ENCODE results near the gene ANKRD10. TPM values are rescaled to one million over a fixed set of nuclear protein-coding genes. Genes with fewer than 3 reads are reported as not detected.

ANKRD10 gene
- total RNA-seq, 1 donor = 128 TPM

DNA sequence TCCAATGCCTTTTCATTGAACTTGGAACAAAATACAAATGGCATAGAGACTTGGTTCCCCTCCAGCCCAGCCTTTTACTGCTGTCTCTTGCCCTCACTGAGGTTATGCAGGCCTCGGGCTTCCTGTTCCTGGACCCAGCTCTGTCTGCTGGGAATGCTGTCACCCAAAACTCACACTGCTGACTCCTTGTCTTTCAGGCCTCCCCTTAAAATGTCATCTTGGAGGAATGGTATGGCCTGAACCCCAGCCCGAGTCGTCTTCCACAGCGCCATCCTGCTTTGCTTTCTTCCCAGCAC, 9.7 kb upstream of the ANKRD10 start:
- H3K36me3 ChIP-seq (ENCODE audit: insufficient read depth, low read length) = no peaks in the 10 kb centered on the region
- no peak overlapping the region for H2AFZ ChIP-seq (ENCODE audit: low read length)

DNA sequence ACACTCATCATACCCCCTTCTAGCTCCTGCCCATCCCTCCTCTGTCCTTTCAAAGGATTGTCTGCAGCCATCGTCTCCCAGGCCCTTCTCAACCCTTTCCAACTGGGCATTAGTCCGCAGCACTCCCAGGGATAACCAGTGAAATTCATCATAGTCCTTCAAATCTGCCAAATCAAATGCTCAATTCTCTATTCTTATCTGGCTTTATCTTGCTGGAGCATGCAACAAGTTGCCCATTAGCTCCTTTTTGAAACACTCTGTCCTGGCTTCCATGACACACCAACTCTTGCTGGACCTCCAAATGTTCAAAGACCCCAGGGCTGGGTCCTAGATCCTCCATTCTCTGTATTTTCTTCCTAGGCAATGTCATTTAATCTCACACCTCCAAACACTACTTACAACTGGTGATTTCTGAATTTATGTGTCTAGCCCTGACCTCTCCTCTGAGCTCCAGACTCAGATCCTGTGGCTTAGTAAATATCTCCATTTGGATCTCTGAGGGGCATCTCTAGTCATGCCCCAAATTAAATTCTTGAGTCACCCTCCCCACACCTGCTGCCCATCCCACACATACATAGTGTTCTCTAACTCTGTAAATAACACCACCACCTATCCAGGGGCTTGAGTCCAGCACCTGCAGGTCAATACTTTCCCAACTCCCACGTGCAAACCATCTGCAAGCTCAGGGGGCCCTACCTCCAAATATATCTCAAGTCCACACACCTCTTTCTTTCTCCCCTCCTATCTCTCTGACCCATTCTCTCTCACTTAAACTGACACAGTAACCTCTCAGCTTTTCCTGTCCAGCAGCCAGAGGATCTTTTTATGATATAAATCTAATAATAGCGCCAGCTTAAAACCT, 9.1 kb upstream of the ANKRD10 start:
- DNase-seq (ENCODE audit: insufficient read length, low spot score, missing footprints) = no peak
- H3K36me3 ChIP-seq (ENCODE audit: insufficient read depth, low read length) = no peaks in the 10 kb centered on the region
- no peak overlapping the region for H3K4me2 ChIP-seq (ENCODE audit: insufficient read depth, low read length)
- no peak overlapping the region for H3K27ac ChIP-seq (ENCODE audit: low read depth, low read length)
- H4K20me1 ChIP-seq (ENCODE audit: insufficient read depth, low read length) = no peaks in the 10 kb centered on the region
- no peak overlapping the region for H3K4me3 ChIP-seq (ENCODE audit: insufficient read depth, low read length)
- H3K27me3 ChIP-seq (ENCODE audit: insufficient read depth, low read length) = peaks cover 17% of the 10 kb centered on the region
- no peaks in the 10 kb centered on the region for H3K9me3 ChIP-seq (ENCODE audit: low read depth, low read length)
- no peak overlapping the region for H2AFZ ChIP-seq (ENCODE audit: low read length)
- H3K79me2 ChIP-seq (ENCODE audit: insufficient read depth, low read length) = no peaks in the 10 kb centered on the region
- H3K4me1 ChIP-seq (ENCODE audit: insufficient read depth, low read length) = no peaks in the 10 kb centered on the region
- TF ChIP-seq, protein P1, sequence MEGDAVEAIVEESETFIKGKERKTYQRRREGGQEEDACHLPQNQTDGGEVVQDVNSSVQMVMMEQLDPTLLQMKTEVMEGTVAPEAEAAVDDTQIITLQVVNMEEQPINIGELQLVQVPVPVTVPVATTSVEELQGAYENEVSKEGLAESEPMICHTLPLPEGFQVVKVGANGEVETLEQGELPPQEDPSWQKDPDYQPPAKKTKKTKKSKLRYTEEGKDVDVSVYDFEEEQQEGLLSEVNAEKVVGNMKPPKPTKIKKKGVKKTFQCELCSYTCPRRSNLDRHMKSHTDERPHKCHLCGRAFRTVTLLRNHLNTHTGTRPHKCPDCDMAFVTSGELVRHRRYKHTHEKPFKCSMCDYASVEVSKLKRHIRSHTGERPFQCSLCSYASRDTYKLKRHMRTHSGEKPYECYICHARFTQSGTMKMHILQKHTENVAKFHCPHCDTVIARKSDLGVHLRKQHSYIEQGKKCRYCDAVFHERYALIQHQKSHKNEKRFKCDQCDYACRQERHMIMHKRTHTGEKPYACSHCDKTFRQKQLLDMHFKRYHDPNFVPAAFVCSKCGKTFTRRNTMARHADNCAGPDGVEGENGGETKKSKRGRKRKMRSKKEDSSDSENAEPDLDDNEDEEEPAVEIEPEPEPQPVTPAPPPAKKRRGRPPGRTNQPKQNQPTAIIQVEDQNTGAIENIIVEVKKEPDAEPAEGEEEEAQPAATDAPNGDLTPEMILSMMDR (IDR thresholded peaks at IDR 0.05; ENCODE audit: extremely low read depth, low read depth, low read length) = no peak

More for the DNA sequence above, 9.7 kb upstream of the ANKRD10 start:
- TF ChIP-seq, protein P1 (IDR thresholded peaks at IDR 0.05; ENCODE audit: extremely low read depth, low read depth, low read length) = no peak
- H3K4me3 ChIP-seq (ENCODE audit: insufficient read depth, low read length) = no peak overlapping the region
- no peak overlapping the region for H3K27ac ChIP-seq (ENCODE audit: low read depth, low read length)
- no peaks in the 10 kb centered on the region for H3K4me1 ChIP-seq (ENCODE audit: insufficient read depth, low read length)
- no peaks in the 10 kb centered on the region for H3K9me3 ChIP-seq (ENCODE audit: low read depth, low read length)
- no peaks in the 10 kb centered on the region for H4K20me1 ChIP-seq (ENCODE audit: insufficient read depth, low read length)
- H3K79me2 ChIP-seq (ENCODE audit: insufficient read depth, low read length) = no peaks in the 10 kb centered on the region
- DNase-seq (ENCODE audit: insufficient read length, low spot score, missing footprints) = no peak
- peaks cover 17% of the 10 kb centered on the region for H3K27me3 ChIP-seq (ENCODE audit: insufficient read depth, low read length)
- H3K4me2 ChIP-seq (ENCODE audit: insufficient read depth, low read length) = no peak overlapping the region

DNA sequence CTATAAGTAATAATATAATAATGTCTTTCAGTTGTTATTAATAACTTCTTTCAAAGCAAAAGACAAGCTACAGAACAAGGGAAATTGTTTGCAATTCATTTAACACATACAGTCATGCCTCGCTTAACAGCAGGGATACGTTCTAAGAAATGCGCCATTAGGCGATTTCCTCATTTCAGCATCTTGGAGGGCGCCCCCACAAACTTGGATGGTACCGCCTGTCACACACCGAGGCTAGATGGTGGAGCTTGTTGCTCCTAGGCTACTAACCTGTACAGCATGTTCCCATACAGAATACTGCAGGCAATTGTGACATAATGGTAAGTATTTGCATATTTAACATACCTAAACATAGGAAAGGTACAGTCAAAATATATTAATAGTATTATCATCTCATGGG, 8.2 kb upstream of the ANKRD10 start:
- H3K4me1 ChIP-seq (ENCODE audit: insufficient read depth, low read length) = no peaks in the 10 kb centered on the region
- no peak overlapping the region for H3K4me3 ChIP-seq (ENCODE audit: insufficient read depth, low read length)

GRCh38 chr13:110922506-110922905, 7.6 kb upstream of the ANKRD10 start:
- Histone ChIP-seq H3K79me2 (ENCODE audit: insufficient read depth, low read length) (no peaks in the 10 kb centered on the region), H2AFZ (ENCODE audit: low read length) (no peak overlapping the region), H3K36me3 (ENCODE audit: insufficient read depth, low read length) (no peaks in the 10 kb centered on the region), H3K4me2 (ENCODE audit: insufficient read depth, low read length) (no peak overlapping the region), H3K4me3 (ENCODE audit: insufficient read depth, low read length) (no peak overlapping the region), H3K27me3 (ENCODE audit: insufficient read depth, low read length) (peaks cover 17% of the 10 kb centered on the region), H3K4me1 (ENCODE audit: insufficient read depth, low read length) (no peaks in the 10 kb centered on the region), H3K9me3 (ENCODE audit: low read depth, low read length) (no peaks in the 10 kb centered on the region), H4K20me1 (ENCODE audit: insufficient read depth, low read length) (no peaks in the 10 kb centered on the region), H3K27ac (ENCODE audit: low read depth, low read length) (no peak overlapping the region)
- TF ChIP-seq, protein P1 (IDR thresholded peaks at IDR 0.05; ENCODE audit: extremely low read depth, low read depth, low read length) = no peak
- DNase-seq (ENCODE audit: insufficient read length, low spot score, missing footprints) = no peak

More for the DNA sequence above, 8.2 kb upstream of the ANKRD10 start:
- Histone ChIP-seq H3K9me3 (ENCODE audit: low read depth, low read length) (no peaks in the 10 kb centered on the region), H3K27ac (ENCODE audit: low read depth, low read length) (no peak overlapping the region), H2AFZ (ENCODE audit: low read length) (no peak overlapping the region), H3K79me2 (ENCODE audit: insufficient read depth, low read length) (no peaks in the 10 kb centered on the region), H3K27me3 (ENCODE audit: insufficient read depth, low read length) (peaks cover 17% of the 10 kb centered on the region), H3K36me3 (ENCODE audit: insufficient read depth, low read length) (no peaks in the 10 kb centered on the region), H4K20me1 (ENCODE audit: insufficient read depth, low read length) (no peaks in the 10 kb centered on the region), H3K4me2 (ENCODE audit: insufficient read depth, low read length) (no peak overlapping the region)
- no peak for DNase-seq (ENCODE audit: insufficient read length, low spot score, missing footprints)
- TF ChIP-seq, protein P1 (IDR thresholded peaks at IDR 0.05; ENCODE audit: extremely low read depth, low read depth, low read length) = no peak
